WI38 (cell line): ENCODE measurements around the gene B3GNT5.

ENCODE experiments used
- H3K4me3 ChIP-seq: 2 replicates; pipeline ENCODE4 v1.5.1; 2011; ENCODE audit warnings: low read depth, mild to moderate bottlenecking, control low read depth, low read length
- TF ChIP-seq, protein P1 (sequence below): IDR thresholded peaks from 2 replicates; pipeline ENCODE4 v1.5.1; 2012; ENCODE audit warnings: low read depth, mild to moderate bottlenecking, control low read depth, low read length

B3GNT5 gene

GRCh38 chr3:183259621-183260020, 6.6 kb downstream of the B3GNT5 start:
- TF ChIP-seq, protein P1, sequence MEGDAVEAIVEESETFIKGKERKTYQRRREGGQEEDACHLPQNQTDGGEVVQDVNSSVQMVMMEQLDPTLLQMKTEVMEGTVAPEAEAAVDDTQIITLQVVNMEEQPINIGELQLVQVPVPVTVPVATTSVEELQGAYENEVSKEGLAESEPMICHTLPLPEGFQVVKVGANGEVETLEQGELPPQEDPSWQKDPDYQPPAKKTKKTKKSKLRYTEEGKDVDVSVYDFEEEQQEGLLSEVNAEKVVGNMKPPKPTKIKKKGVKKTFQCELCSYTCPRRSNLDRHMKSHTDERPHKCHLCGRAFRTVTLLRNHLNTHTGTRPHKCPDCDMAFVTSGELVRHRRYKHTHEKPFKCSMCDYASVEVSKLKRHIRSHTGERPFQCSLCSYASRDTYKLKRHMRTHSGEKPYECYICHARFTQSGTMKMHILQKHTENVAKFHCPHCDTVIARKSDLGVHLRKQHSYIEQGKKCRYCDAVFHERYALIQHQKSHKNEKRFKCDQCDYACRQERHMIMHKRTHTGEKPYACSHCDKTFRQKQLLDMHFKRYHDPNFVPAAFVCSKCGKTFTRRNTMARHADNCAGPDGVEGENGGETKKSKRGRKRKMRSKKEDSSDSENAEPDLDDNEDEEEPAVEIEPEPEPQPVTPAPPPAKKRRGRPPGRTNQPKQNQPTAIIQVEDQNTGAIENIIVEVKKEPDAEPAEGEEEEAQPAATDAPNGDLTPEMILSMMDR: no peak
- no peak overlapping the region for H3K4me3 ChIP-seq

DNA sequence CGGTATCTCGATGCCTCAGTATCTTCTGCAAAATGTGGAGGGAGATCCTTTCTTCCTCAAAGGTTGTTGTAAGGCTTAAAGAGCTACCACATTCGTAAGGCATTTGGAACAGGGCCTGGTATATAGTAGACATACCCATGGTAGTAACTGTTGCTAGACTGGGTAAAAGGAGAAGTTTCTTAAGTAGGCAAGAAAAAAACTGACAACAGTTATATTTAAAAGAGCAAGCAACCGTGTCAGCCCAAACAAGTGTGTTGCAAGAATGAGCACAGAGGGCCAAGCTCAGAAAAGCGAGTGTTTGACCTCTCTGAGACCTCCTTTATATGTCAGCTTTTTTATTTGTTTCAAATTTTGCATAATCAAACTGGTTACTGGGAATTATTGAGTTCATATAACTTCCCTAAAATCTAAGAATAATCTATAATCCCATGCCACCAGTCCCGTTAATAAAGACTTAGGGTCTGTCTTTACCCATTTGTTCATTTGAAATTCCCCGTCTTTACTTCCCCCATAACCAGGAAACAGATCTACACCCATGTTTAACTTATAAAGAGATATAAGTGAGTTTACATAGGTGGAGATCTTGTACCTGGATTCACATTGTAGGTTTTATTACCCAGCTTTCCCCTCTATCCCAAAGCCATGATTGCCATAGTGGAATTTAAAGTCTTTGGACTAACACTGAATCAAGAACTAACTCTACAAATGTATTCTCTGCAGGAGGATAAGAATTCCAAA, 7.3 kb downstream of the B3GNT5 start:
- no peak overlapping the region for H3K4me3 ChIP-seq
- TF ChIP-seq, protein P1: no peak

DNA sequence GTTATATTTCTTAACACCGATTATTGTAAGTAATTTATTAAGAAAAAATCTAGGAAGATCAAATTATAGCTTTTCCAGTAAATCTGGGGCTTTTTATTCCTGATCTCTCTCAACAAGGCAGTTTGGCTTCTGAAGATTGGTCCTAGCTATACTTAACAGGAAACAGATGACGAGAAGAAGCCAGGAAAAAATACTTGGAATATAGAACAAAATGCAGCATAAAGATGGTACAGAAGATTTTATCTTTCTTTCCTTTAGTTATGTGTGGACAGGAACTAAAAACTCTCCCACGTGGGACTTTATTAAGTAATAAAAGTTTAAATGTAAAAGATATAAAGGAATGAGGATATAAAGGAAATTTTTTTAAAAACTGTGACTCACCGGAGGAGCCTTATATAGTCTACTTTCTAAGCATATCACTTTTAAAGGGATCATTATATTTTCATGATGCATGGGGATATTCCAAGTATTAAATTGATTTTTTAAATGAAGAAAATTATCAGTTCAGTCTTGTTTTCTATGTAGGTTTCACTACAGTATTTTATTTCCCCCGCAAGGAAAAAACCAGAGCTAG, 8.2 kb downstream of the B3GNT5 start:
- H3K4me3 ChIP-seq: no peak overlapping the region
- TF ChIP-seq, protein P1: no peak

- no peak overlapping the region for H3K4me3 ChIP-seq
- TF ChIP-seq, protein P1: no peak
Observed at GRCh38 chr3:183262875-183263378, 9.9 kb downstream of the B3GNT5 start.

DNA sequence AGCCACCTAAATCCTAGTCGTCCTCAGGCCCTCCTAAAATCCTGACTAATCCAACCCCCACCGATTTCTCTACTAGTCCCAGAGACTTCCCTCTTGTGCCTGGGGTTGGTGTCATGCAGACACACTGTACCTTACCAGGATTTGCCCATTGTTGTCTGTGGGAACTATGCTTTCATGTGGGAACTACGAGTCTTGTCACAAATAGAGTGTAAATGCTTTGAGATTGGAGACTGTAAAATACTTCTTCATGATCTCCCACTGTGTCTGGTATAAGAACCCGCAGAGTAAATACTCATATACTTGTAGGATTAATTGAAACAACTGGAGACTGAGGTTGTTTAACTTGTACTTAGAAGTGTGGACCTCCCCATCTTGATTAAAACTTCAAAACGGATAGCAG, 11.2 kb downstream of the B3GNT5 start:
- TF ChIP-seq, protein P1: no peak
- no peak overlapping the region for H3K4me3 ChIP-seq

DNA sequence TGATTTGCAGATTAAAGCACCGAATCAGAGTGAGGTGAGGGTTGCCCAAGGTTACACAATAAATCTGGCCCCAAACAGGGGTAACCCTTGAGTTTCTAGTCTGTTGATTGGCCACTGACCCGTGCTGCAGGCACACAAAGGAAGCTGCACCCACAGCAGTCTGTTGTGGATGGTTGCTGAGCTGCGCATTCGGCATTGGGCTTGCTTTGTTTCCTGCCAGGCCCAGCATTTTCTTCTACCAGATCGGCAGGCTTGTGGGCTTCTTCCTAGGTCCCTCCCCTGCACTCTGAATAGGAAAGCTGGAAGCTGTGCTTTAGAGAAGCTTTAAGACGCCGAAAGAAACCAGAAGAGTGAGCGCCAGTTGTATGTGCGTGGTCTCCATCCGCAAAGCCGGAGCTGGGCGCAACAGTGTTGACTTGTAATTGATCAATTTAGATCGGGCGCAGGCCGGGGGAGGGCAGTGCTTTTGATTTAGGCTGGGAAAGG, 12.1 kb downstream of the B3GNT5 start:
- no peak overlapping the region for H3K4me3 ChIP-seq

More for the DNA sequence above, 12.1 kb downstream of the B3GNT5 start:
- TF ChIP-seq, protein P1: no peak
